Ectodermal cell (in vitro differentiated cells): ENCODE results near the gene TMEM52B.
"Not testable (repeated sequence)": the region's sequence is repeated elsewhere in the genome, so short reads cannot be mapped to it uniquely, and the experiment has no call there.

ENCODE experiments used
- H3K27ac ChIP-seq: 2 replicates; pipeline ENCODE4 v1.7.0; 2013; ENCODE audit warnings: mild to moderate bottlenecking, low read depth, low read length; ENCODE audit not compliant: insufficient read depth, poor library complexity, severe bottlenecking
- H3K27me3 ChIP-seq: 2 replicates; pipeline ENCODE4 v1.7.0; 2013; ENCODE audit warnings: mild to moderate bottlenecking, low read length; ENCODE audit not compliant: insufficient read depth, control insufficient read depth, poor library complexity, severe bottlenecking
- H3K36me3 ChIP-seq: one replicate; pipeline ENCODE4 v1.7.0; 2013; ENCODE audit warnings: low read length; ENCODE audit not compliant: control insufficient read depth, insufficient read depth
- H3K4me1 ChIP-seq: one replicate; pipeline ENCODE4 v1.7.0; 2013; ENCODE audit warnings: low read length; ENCODE audit not compliant: control insufficient read depth, insufficient read depth
- H3K4me3 ChIP-seq: 2 replicates; pipeline ENCODE4 v1.7.0; 2013; ENCODE audit warnings: low read depth, low read length, control low read depth; ENCODE audit not compliant: insufficient read depth
- H3K9me3 ChIP-seq: 2 replicates; pipeline ENCODE4 v1.7.0; 2013; ENCODE audit warnings: mild to moderate bottlenecking, low read length, moderate library complexity; ENCODE audit not compliant: control insufficient read depth
- WGBS, 2 experiments: methylation state at CpG; one replicate each; pipeline ENCODE4 v1.1.7; 2013; ENCODE audit warnings: missing lambda C conversion rate in 2 of 2; 5-methylcytosine and 5-hydroxymethylcytosine counted together

Gene TMEM52B

GRCh38 chr12:10220398-10221077, 41.7 kb downstream of the TMEM52B start:
- Histone ChIP-seq H3K4me1 (no peaks in the 10 kb centered on the region), H3K4me3 (no peak overlapping the region), H3K9me3 (no peaks in the 10 kb centered on the region), H3K36me3 (peaks cover 29% of the 10 kb centered on the region), H3K27ac (no peak overlapping the region), H3K27me3 (no peaks in the 10 kb centered on the region)
- 95 to 96% methylated on average over 8 of the region's 8 CpGs for WGBS, 2 experiments

GRCh38 chr12:10221846-10222245, 43.0 kb downstream of the TMEM52B start:
- Histone ChIP-seq H3K4me3 (no peak overlapping the region), H3K9me3 (no peaks in the 10 kb centered on the region), H3K27ac (no peak overlapping the region), H3K27me3 (no peaks in the 10 kb centered on the region), H3K4me1 (no peaks in the 10 kb centered on the region), H3K36me3 (peaks cover 29% of the 10 kb centered on the region)
- 90 to 100% methylated on average over 5 of the region's 5 CpGs for WGBS, 2 experiments

GRCh38 chr12:10223208-10223607, 44.4 kb downstream of the TMEM52B start:
- no peak overlapping the region for H3K4me3 ChIP-seq
- H3K4me1 ChIP-seq = no peaks in the 10 kb centered on the region
- WGBS, 2 experiments = 96 to 97% methylated on average over 5 of the region's 5 CpGs
- H3K9me3 ChIP-seq = no peaks in the 10 kb centered on the region
- no peak overlapping the region for H3K27ac ChIP-seq
- H3K27me3 ChIP-seq = no peaks in the 10 kb centered on the region
- peaks cover 29% of the 10 kb centered on the region for H3K36me3 ChIP-seq

- WGBS, 2 experiments = 95 to 97% methylated on average over 15 to 17 of the region's 26 CpGs
- peaks cover 26% of the 10 kb centered on the region for H3K36me3 ChIP-seq
- H3K27ac ChIP-seq, H3K4me1 ChIP-seq, H3K4me3 ChIP-seq, H3K9me3 ChIP-seq, H3K27me3 ChIP-seq: not testable (repeated sequence)
Measured at GRCh38 chr12:10225426-10225825, 46.6 kb downstream of the TMEM52B start.

GRCh38 chr12:10226086-10226485, 47.3 kb downstream of the TMEM52B start:
- H3K27ac ChIP-seq = no peak overlapping the region
- no peaks in the 10 kb centered on the region for H3K27me3 ChIP-seq
- no peak overlapping the region for H3K4me3 ChIP-seq
- peaks cover 20% of the 10 kb centered on the region for H3K36me3 ChIP-seq
- no peaks in the 10 kb centered on the region for H3K9me3 ChIP-seq
- no peaks in the 10 kb centered on the region for H3K4me1 ChIP-seq
- WGBS, 2 experiments = 87 to 90% methylated on average over 6 of the region's 6 CpGs

- Histone ChIP-seq H3K27me3 (no peaks in the 10 kb centered on the region), H3K27ac (no peak overlapping the region), H3K36me3 (peaks cover 15% of the 10 kb centered on the region), H3K4me1 (no peaks in the 10 kb centered on the region), H3K9me3 (no peaks in the 10 kb centered on the region), H3K4me3 (no peak overlapping the region)
- WGBS, 2 experiments = 88% methylated on average over 1 of the region's 1 CpG; no CpG with 5 or more reads in 1 of the 2 experiments
Measured at GRCh38 chr12:10226731-10227130, 47.9 kb downstream of the TMEM52B start.

GRCh38 chr12:10227648-10228047, 48.8 kb downstream of the TMEM52B start:
- H3K9me3 ChIP-seq = no peaks in the 10 kb centered on the region

GRCh38 chr12:10234562-10234961, 55.7 kb downstream of the TMEM52B start:
- Histone ChIP-seq H3K9me3 (no peaks in the 10 kb centered on the region), H3K27me3 (no peaks in the 10 kb centered on the region), H3K4me1 (no peaks in the 10 kb centered on the region)

More at GRCh38 chr12:10227648-10228047, 48.8 kb downstream of the TMEM52B start:
- no peaks in the 10 kb centered on the region for H3K27me3 ChIP-seq
- no peak overlapping the region for H3K27ac ChIP-seq
- WGBS, 2 experiments = 92 to 100% methylated on average over 1 of the region's 1 CpG
- H3K4me3 ChIP-seq = no peak overlapping the region
- H3K36me3 ChIP-seq = peaks cover 7% of the 10 kb centered on the region
- H3K4me1 ChIP-seq = no peaks in the 10 kb centered on the region

GRCh38 chr12:10235761-10236631, 57.2 kb downstream of the TMEM52B start:
- H3K27me3 ChIP-seq = no peaks in the 10 kb centered on the region
- 70 to 73% methylated on average over 4 of the region's 4 CpGs for WGBS, 2 experiments
- H3K4me1 ChIP-seq = no peaks in the 10 kb centered on the region
- no peak overlapping the region for H3K4me3 ChIP-seq
- H3K9me3 ChIP-seq = no peaks in the 10 kb centered on the region
- no peak overlapping the region for H3K27ac ChIP-seq
- H3K36me3 ChIP-seq = no peaks in the 10 kb centered on the region

More at GRCh38 chr12:10234562-10234961, 55.7 kb downstream of the TMEM52B start:
- Histone ChIP-seq H3K27ac (no peak overlapping the region), H3K36me3 (no peaks in the 10 kb centered on the region), H3K4me3 (no peak overlapping the region)

- H3K27ac ChIP-seq = no peak overlapping the region
- 100% methylated on average over 1 of the region's 1 CpG for WGBS, 2 experiments
- no peak overlapping the region for H3K4me3 ChIP-seq
- no peaks in the 10 kb centered on the region for H3K9me3 ChIP-seq
- H3K4me1 ChIP-seq = no peaks in the 10 kb centered on the region
- H3K27me3 ChIP-seq = no peaks in the 10 kb centered on the region
- no peaks in the 10 kb centered on the region for H3K36me3 ChIP-seq
Measured at GRCh38 chr12:10236720-10237119, 57.9 kb downstream of the TMEM52B start.
